Colonic mucosa (tissue), 4 donors: Measurements from ENCODE around the gene LRRN4CL. TPM values are rescaled to one million over a fixed set of nuclear protein-coding genes. Genes with fewer than 3 reads are reported as not detected.

ENCODE experiments used
- DNase-seq: peaks from one replicate; pipeline ENCODE4 v3.0.0-alpha.2; 2020
- H3K27ac ChIP-seq: fragments of 200-600 bp; one replicate; pipeline ENCODE4 v1.8.0; 2021
- H3K27me3 ChIP-seq: fragments of 200-600 bp; one replicate; pipeline ENCODE4 v1.8.0; 2021
- H3K36me3 ChIP-seq: fragments of 200-600 bp; one replicate; pipeline ENCODE4 v1.8.0; 2021
- H3K4me1 ChIP-seq: fragments of 200-600 bp; one replicate; pipeline ENCODE4 v1.8.0; 2021; ENCODE audit warnings: mild to moderate bottlenecking
- H3K4me3 ChIP-seq: fragments of 200-600 bp; one replicate; pipeline ENCODE4 v1.8.0; 2021
- H3K9ac ChIP-seq, 2 donors: one replicate each; pipeline ENCODE4 v1.7.0; 2013; ENCODE audit warnings: control low read depth in 2 of 2, low read depth in 2 of 2, low read length in 2 of 2
- H3K9me3 ChIP-seq: fragments of 200-600 bp; one replicate; pipeline ENCODE4 v1.8.0; 2021
- intact Hi-C: fragments of 100-400 bp; cut with DNase I; formaldehyde crosslinking; loops from one replicate; pipeline ENCODE4 v1.14.1; 2022
- total RNA-seq, 2 donors: library from RNA; stranded (reverse); fragmentation: NEBNext Ultra II Directional in 1 of 2; extraction: Animal tissue kit (Norgen Biotek cat#: 25700) in 1 of 2; gene quantifications; one replicate each; pipeline ENCODE4 v1.2.1, GENCODE V29; 2021
- TF ChIP-seq, protein P1 (sequence below): fragments of 200-600 bp; IDR thresholded peaks from one replicate; pipeline ENCODE4 v1.8.0; 2022; ENCODE audit warnings: antibody characterized with exemption, mild to moderate bottlenecking
- donor health status: healthy.
- donor health status: DM: no; HTN: no; CAD: no.
- donor health status: DM: no; HTN: no; CAD: no.

Gene LRRN4CL
- total RNA-seq, 2 donors from 2014 or later: 0.82 to 3.3 TPM

DNA sequence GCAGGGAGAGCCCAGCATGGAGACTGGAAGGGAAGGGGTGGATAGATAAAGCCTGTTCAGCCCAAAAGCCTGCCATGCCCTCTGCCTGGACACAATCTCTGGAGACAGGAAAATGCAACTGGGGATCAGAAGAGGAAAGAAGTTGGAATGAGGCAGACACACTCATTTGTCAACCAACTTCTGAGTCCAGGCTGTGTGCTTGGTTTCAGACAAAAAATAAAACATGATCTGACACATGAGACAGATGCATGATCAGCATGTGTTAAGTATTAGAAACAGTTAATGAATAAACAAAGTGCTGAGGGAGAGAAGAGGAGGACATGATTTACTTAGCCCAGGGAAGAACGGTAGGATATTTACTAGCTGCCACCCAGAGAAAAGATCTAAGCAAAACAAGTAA is 839 bp downstream of the LRRN4CL start:
- H3K27ac ChIP-seq: peak overlapping the region; percentile 32

DNA sequence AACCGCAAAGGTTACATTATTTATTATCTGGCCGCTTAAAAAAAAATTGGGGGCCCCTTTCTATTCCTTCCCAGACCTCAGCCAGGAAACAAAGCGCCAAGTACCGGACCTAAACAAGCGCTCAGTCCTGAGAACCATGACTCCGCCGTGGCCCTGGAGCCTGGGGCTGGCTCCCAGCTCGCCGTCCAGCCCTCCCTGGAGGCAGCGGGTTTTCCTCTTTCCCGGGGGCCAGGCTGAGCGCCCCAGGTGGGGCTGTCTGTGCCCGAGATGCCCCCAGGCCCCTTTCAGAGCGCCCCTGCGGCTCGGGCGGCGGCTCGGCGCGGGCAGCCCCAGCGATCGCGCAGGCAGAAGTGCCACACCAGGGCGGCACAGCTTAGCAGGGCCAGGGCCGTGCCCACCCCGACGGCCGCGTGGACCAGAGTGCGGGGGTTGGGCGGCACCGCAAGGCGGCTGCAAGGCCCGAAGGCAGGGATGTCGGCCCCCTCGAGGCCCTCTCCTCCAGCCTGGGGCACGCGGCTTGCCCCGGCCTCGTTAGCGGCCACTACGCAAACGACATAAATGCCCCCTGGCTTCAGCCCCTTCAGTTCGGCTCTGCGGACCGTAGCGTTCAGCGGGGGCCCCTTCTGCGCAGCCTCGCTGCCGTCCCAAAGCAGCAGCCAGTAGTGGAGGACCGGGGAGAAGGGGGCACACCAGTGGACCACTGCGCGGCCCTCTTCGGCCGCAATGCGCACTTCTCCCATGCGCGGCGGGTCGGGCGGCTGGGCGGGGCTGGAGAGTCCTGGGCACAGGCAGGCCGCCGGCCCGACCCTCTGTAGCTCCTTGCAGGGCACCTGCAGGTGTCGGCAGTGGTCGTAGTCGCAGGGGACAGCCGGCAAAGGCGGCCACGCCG is 1.6 kb downstream of the LRRN4CL start:
- no peaks in the 10 kb centered on the region for H3K4me1 ChIP-seq
- peaks cover 8% of the 10 kb centered on the region for H3K27me3 ChIP-seq
- intact Hi-C loops: no loop called here
- TF ChIP-seq, protein P1, sequence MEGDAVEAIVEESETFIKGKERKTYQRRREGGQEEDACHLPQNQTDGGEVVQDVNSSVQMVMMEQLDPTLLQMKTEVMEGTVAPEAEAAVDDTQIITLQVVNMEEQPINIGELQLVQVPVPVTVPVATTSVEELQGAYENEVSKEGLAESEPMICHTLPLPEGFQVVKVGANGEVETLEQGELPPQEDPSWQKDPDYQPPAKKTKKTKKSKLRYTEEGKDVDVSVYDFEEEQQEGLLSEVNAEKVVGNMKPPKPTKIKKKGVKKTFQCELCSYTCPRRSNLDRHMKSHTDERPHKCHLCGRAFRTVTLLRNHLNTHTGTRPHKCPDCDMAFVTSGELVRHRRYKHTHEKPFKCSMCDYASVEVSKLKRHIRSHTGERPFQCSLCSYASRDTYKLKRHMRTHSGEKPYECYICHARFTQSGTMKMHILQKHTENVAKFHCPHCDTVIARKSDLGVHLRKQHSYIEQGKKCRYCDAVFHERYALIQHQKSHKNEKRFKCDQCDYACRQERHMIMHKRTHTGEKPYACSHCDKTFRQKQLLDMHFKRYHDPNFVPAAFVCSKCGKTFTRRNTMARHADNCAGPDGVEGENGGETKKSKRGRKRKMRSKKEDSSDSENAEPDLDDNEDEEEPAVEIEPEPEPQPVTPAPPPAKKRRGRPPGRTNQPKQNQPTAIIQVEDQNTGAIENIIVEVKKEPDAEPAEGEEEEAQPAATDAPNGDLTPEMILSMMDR: no peak
- H3K36me3 ChIP-seq: no peaks in the 10 kb centered on the region
- no peaks in the 10 kb centered on the region for H3K9me3 ChIP-seq
- no peak for DNase-seq
- H3K27ac ChIP-seq: peak overlapping the region; percentile 32
- peak overlapping the region; percentile 10 for H3K4me3 ChIP-seq
- H3K9ac ChIP-seq: peak overlapping the region; percentile 12 to 32

More for the DNA sequence above, 839 bp downstream of the LRRN4CL start:
- H3K9me3 ChIP-seq: no peaks in the 10 kb centered on the region
- no peaks in the 10 kb centered on the region for H3K4me1 ChIP-seq
- intact Hi-C loops: no loop called here
- H3K27me3 ChIP-seq: peaks cover 8% of the 10 kb centered on the region
- no peak for DNase-seq
- H3K4me3 ChIP-seq: peak overlapping the region; percentile 10
- H3K9ac ChIP-seq: peak overlapping the region in 1 of 2 donors; percentile 32
- no peaks in the 10 kb centered on the region for H3K36me3 ChIP-seq
- TF ChIP-seq, protein P1: no peak

DNA sequence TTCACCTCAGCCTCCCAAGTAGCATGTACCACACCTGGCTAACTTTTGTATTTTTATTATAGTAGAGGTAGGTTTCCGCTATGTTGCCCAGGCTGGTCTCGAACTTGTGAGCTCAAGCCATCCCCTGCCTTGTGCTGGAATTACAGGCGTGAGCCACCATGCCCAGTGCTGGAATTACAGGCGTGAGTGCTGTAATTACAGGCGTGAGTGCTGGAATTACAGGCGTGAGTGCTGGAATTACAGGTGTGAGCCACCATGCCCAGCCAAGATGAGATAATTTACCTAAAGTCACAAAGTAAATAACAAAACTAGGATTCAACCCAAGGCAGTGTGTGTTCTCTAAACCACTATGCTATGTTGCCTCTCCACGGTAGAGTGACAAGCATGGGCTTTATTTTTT is 6.8 kb downstream of the LRRN4CL start:
- TF ChIP-seq, protein P1: no peak
- peaks cover 8% of the 10 kb centered on the region for H3K4me1 ChIP-seq
- intact Hi-C loops: no loop called here
- no peaks in the 10 kb centered on the region for H3K27me3 ChIP-seq
- H3K27ac ChIP-seq: no peak overlapping the region
- no peak overlapping the region for H3K4me3 ChIP-seq
- H3K9me3 ChIP-seq: no peaks in the 10 kb centered on the region
- no peaks in the 10 kb centered on the region for H3K36me3 ChIP-seq
- no peak for DNase-seq
- no peak overlapping the region for H3K9ac ChIP-seq

DNA sequence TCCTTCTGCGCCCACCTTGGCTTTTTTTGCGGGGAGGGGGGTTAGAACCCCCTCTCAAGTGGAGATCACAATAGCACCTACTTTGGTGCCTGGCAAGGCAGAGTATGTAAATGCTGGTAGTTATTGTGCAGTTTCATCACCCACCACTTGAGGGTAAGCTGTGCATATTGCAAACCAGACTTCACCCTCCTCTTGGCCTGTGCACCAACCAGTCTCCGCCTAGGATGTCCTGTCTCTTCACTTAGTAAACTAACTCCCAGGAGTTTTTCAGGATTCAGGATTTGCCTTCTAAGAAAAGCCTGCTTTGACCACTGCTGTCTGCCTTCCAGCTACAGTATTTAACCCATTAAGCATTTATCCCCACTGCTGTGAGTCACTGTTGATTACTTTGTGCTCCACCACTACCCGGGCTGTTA is 8.5 kb downstream of the LRRN4CL start:
- intact Hi-C loops: no loop called here
- H3K27ac ChIP-seq: no peak overlapping the region
- peaks cover 11% of the 10 kb centered on the region for H3K4me1 ChIP-seq
- H3K27me3 ChIP-seq: no peaks in the 10 kb centered on the region
- no peak overlapping the region for H3K4me3 ChIP-seq
- no peaks in the 10 kb centered on the region for H3K9me3 ChIP-seq
- no peaks in the 10 kb centered on the region for H3K36me3 ChIP-seq
- TF ChIP-seq, protein P1: peak; percentile 27
- H3K9ac ChIP-seq: peak overlapping the region in 1 of 2 donors; percentile 56
- peak; percentile 59 for DNase-seq

DNA sequence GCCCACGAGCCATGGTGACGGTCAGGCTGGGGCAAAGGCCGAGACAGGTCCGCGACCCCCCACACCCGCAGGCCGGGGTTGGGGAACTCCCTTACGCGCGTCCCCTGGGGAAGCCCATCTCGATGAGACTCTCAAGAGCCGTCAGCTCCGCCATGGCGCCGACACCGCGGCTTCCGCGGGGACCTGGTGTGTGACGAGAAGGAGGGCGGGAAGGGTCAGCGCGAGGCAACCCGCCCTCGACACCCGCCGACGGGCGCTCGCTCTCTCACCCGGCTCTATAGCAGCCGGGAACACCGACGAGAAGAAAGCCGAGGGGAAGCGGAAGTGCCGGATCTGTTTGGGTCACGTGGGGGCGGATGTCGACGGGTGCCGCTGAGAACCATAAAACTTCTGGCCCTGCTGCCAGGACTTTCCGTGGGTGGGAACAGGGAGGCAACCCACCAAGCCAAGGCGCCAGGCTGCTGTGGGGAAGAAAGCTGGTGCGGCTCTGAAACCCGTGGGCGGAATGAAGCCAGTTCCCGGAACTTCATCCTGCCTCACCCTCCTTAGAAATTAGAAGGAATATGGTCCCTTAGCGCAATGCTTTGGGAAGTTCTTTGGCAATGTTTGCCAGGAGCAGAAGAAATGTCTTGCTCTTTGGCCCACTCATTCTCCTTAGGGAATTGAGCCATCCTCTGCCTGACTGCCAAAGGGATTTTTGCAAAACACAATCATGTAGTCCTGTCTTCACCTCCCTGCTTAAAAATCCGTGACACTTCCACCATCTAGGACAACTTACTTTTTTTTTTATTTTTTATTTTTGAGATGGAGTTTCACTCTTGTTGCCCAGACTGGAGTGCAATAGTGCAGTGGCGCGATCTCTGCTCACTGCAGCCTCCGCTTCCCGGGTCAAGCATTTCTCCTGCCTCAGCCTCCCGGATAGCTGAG is 10.3 kb downstream of the LRRN4CL start, which contains the start of gene UBXN1:
Gene UBXN1, minus strand, starts transcription at position 304 of the 927 bp plus-strand sequence. Its CDS starts 150 bp downstream, at position 154.
- intact Hi-C loops: no loop called here
- H3K4me1 ChIP-seq: peaks cover 11% of the 10 kb centered on the region
- DNase-seq: peak; percentile 95
- peak within 1 kb of the TSS; percentile 100 for H3K4me3 ChIP-seq
- H3K27me3 ChIP-seq: no peaks in the 10 kb centered on the region
- H3K9ac ChIP-seq: peak within 1 kb of the TSS; percentile 95 to 97
- TF ChIP-seq, protein P1: no peak
- peak within 1 kb of the TSS; percentile 87 for H3K27ac ChIP-seq
- no peaks in the 10 kb centered on the region for H3K36me3 ChIP-seq
- no peaks in the 10 kb centered on the region for H3K9me3 ChIP-seq
